B cell (primary cell): ENCODE results near the gene DAZAP1. TPM values are rescaled to one million over a fixed set of nuclear protein-coding genes. Genes with fewer than 3 reads are reported as not detected.

Experiments used
- ATAC-seq: fragments of 200-7000 bp; cut with Tn5 transposase; one replicate; pipeline ENCODE4 v1.10.0; 2021; ENCODE audit warnings: low read depth, mild to moderate bottlenecking, moderate number of reproducible peaks, moderate library complexity
- CTCF ChIA-PET: fragments of 350-600 bp; sonication (Branson Sonifier 250); formaldehyde crosslinking; loops from one replicate; lab custom pipeline; 2021; ENCODE audit warnings: antibody characterized with exemption, inconsistent platforms; lab: Charles Lee
- POLR2A ChIA-PET: fragments of 350-600 bp; sonication (Branson Sonifier 250); formaldehyde crosslinking; loops from one replicate; lab custom pipeline; 2021; ENCODE audit warnings: antibody characterized with exemption; lab: Charles Lee
- DNase-seq: peaks from one replicate; pipeline ENCODE4 v3.0.0; 2013
- H2AFZ ChIP-seq: 2 replicates; pipeline ENCODE4 v1.6.1; 2012; ENCODE audit warnings: mild to moderate bottlenecking, low read depth, low read length; ENCODE audit not compliant: insufficient read depth, poor library complexity, severe bottlenecking
- H3K27ac ChIP-seq, 2 donors: 1 replicate in 1 of 2; 2 replicates in 1 of 2; pipeline ENCODE4 v1.5.1; 2012 to 2013; ENCODE audit warnings: low read length in 2 of 2, mild to moderate bottlenecking in 2 of 2, moderate library complexity in 1 of 2
- H3K27me3 ChIP-seq, 4 experiments: fragments of 200-600 bp in 1 of 4; sonication (generic) in 1 of 4; replicated peaks in 1 of 4; 1 replicate in 2 of 4; 2 replicates in 2 of 4; pipeline versions ENCODE4 v1.6.1 to v1.7.0; 2013 to 2016; ENCODE audit warnings: low read length in 3 of 4, mild to moderate bottlenecking in 2 of 4, mixed read lengths in 1 of 4, moderate library complexity in 1 of 4; ENCODE audit not compliant: insufficient read depth in 4 of 4, control insufficient read depth in 3 of 4; ENCODE audit errors: control extremely low read depth in 1 of 4
- H3K36me3 ChIP-seq, 2 experiments: replicated peaks in 1 of 2; 1 replicate in 1 of 2; 2 replicates in 1 of 2; pipeline versions ENCODE4 v1.6.1 to v1.7.1; 2013; ENCODE audit warnings: low read length in 1 of 2; ENCODE audit not compliant: insufficient read depth in 2 of 2, control insufficient read depth in 1 of 2; ENCODE audit errors: control extremely low read depth in 1 of 2, extremely low read depth in 1 of 2
- H3K4me1 ChIP-seq, 2 donors: fragments of 200-600 bp in 1 of 2; sonication (generic) in 1 of 2; 1 replicate in 1 of 2; 2 replicates in 1 of 2; pipeline versions ENCODE4 v1.5.1 to v1.6.1; 2013 to 2017; ENCODE audit warnings: low read length in 2 of 2; ENCODE audit not compliant: control insufficient read depth in 2 of 2, insufficient read depth in 2 of 2
- H3K4me2 ChIP-seq: replicated peaks from 2 replicates; pipeline ENCODE3; 2012; ENCODE audit warnings: mild to moderate bottlenecking, low read depth, low read length; ENCODE audit not compliant: poor library complexity, severe bottlenecking
- H3K4me3 ChIP-seq, 5 experiments: fragments of 200-600 bp in 1 of 5; sonication (generic) in 1 of 5; 1 replicate in 3 of 5; 2 replicates in 2 of 5; pipeline versions ENCODE4 v1.5.1 to v1.7.0; 2011 to 2016; ENCODE audit warnings: low read length in 4 of 5, mild to moderate bottlenecking in 4 of 5, low read depth in 2 of 5, control low read depth in 1 of 5, moderate library complexity in 1 of 5; ENCODE audit not compliant: insufficient read depth in 1 of 5; ENCODE audit errors: control extremely low read depth in 1 of 5, extremely low read depth in 1 of 5
- H3K79me2 ChIP-seq: fragments of 200-600 bp; sonication (generic); one replicate; pipeline ENCODE4 v1.6.0; 2016; ENCODE audit warnings: low read length; ENCODE audit not compliant: control insufficient read depth, insufficient read depth
- H3K9ac ChIP-seq: fragments of 200-600 bp; sonication (generic); 2 replicates; pipeline ENCODE4 v1.6.1; 2017; ENCODE audit warnings: mild to moderate bottlenecking, low read length, moderate library complexity
- H3K9me3 ChIP-seq, 3 donors: one replicate each; pipeline versions ENCODE4 v1.6.1 to v1.7.1; 2013; ENCODE audit warnings: low read length in 2 of 3; ENCODE audit not compliant: control insufficient read depth in 2 of 3, insufficient read depth in 1 of 3; ENCODE audit errors: control extremely low read depth in 1 of 3
- H4K20me1 ChIP-seq: 2 replicates; pipeline ENCODE4 v1.6.0; 2012; ENCODE audit warnings: mild to moderate bottlenecking, low read length; ENCODE audit not compliant: insufficient read depth, control insufficient read depth, poor library complexity, severe bottlenecking
- H3K27ac Mint-ChIP-seq: one replicate; pipeline ENCODE4 v1.8.0; 2021; ENCODE audit warnings: mixed read lengths
- H3K27me3 Mint-ChIP-seq: one replicate; pipeline ENCODE4 v1.8.0; 2021; ENCODE audit warnings: mixed read lengths
- H3K4me1 Mint-ChIP-seq: one replicate; pipeline ENCODE4 v1.8.0; 2021; ENCODE audit warnings: mixed read lengths
- H3K4me3 Mint-ChIP-seq: one replicate; pipeline ENCODE4 v1.8.0; 2021; ENCODE audit warnings: mixed read lengths
- H3K9me3 Mint-ChIP-seq: one replicate; pipeline ENCODE4 v1.8.0; 2022; ENCODE audit warnings: mixed read lengths; ENCODE audit not compliant: insufficient read depth
- CTCF ChIP-seq: fragments of 200-600 bp; IDR thresholded peaks from one replicate; pipeline ENCODE4 v1.8.0; 2022; ENCODE audit warnings: antibody characterized with exemption, mild to moderate bottlenecking
- EZH2 ChIP-seq: IDR thresholded peaks from 2 replicates; pipeline ENCODE4 v1.6.1; 2012; ENCODE audit warnings: borderline replicate concordance, low read depth, mild to moderate bottlenecking, moderate library complexity, low read length; ENCODE audit not compliant: insufficient read depth, poor library complexity, severe bottlenecking
- WGBS: methylation state at CpG from one replicate; pipeline ENCODE4 v1.1.5; 2013; ENCODE audit warnings: missing lambda C conversion rate; ENCODE audit not compliant: insufficient coverage; 5-methylcytosine and 5-hydroxymethylcytosine counted together
- intact Hi-C: fragments of 100-400 bp; cut with micrococcal nuclease; formaldehyde crosslinking; loops from one replicate; pipeline ENCODE4 v1.10.0; 2022
- polyA plus RNA-seq: library from polyadenylated mRNA; depleted of rRNA; stranded (reverse); fragments of >200 nt; gene quantifications from 2 replicates; pipeline ENCODE4 v1.2.3, GENCODE V29; 2012
- total RNA-seq, 2 donors: library from RNA; stranded (reverse); fragments of 120-200 nt in 1 of 2; gene quantifications; 1 replicate in 1 of 2; 2 replicates in 1 of 2; pipeline versions ENCODE4 v1.2.3 to v1.2.4, GENCODE V29; 2013 to 2022

Gene DAZAP1
- total and polyA plus RNA-seq, 2 donors (not counting 1 experiment from before 2014, with no cell fraction given), result 54.8 to 125 TPM

DNA sequence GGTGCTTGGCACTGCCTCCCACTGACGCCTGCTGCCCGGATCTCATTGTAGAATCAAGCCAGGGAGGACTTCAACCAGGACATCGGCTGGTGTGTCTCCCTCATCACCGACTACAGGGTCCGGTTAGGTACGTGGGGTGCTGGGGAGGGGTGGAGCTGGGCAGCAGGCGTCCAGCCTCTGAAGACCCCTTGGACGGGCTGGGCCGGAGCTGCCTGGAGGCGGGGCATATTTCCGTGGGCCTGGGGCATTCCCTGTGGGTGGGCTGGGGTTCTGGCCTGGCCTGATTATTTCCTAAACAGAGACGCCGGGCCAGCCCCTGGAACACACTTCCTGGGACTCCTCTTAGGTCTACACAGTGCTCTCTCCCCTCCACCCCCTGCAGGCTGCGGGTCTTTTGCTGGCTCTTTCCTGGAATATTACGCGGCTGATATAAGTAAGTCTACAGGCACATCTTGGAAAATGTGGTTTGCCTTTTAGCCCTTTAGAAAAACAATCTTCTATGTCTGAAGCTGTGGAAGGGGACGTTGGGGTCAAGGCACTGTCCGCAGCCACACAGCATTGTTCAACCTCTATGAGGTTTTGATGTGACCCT, 38.1 kb upstream of the DAZAP1 start:
- H3K4me3 ChIP-seq, result no peak overlapping the region
- DNase-seq (no peak), ATAC-seq (no peak)
- TF ChIP-seq EZH2, result no peak
- no peak overlapping the region for H3K9ac ChIP-seq
- Mint-ChIP-seq H3K4me1 (peaks cover 3% of the 10 kb centered on the region), H3K9me3 (no peaks in the 10 kb centered on the region), H3K4me3 (no peak overlapping the region), H3K27ac (no peak overlapping the region), H3K27me3 (no peaks in the 10 kb centered on the region)
- ChIA-PET CTCF (interaction anchor here (1.0 to 1.5 kb wide), 3 partner anchors 9 to 54 kb away, joined by 3 read pairs; no protein-coding TSS in a partner anchor), POLR2A (no interaction called here)
- no peaks in the 10 kb centered on the region for H3K79me2 ChIP-seq
- H3K27me3 ChIP-seq, result no peaks in the 10 kb centered on the region
- H4K20me1 ChIP-seq, result no peaks in the 10 kb centered on the region
- peaks cover 0 to 31% of the 10 kb centered on the region in 2 experiments for H3K36me3 ChIP-seq
- intact Hi-C loops, result no loop called here
- 98% methylated on average over 11 of the region's 18 CpGs for WGBS
- no peak overlapping the region for H2AFZ ChIP-seq
- no peak overlapping the region for H3K4me2 ChIP-seq
- no peak overlapping the region for H3K27ac ChIP-seq
- H3K4me1 ChIP-seq, result peaks cover 2% of the 10 kb centered on the region in 2 donors
- no peaks in the 10 kb centered on the region for H3K9me3 ChIP-seq

DNA sequence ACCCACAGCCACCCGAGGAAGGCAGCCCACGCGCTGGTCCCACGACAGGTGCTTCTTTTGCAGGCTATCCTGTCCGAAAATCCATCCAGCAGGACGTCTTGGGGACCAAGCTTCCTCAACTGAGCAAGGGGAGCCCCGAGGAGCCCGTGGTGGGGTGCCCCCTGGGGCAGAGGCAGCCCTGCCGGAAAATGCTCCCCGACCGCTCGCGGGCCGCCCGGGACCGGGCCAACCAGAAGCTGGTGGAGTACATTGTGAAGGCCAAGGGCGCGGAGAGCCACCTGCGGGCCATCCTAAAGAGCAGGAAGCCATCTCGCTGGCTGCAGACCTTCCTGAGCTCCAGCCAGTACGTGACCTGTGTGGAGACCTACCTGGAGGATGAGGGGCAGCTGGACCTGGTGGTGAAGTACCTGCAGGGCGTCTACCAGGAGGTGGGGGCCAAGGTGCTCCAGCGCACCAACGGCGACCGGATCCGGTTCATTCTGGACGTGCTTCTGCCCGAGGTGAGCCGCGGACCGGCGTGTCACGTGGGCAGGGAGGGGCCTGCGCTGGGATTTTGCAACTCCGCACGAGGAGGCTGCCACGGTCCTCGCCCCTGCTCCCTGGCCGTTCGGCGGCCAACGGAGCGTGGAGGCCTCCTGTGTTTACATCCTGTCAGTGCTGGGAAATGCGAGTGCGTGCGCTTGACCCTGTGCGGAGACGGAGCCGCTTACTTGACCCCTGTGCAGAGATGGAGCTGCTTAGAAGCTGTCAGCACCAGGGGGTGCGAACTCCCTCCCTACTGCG, 36.6 kb upstream of the DAZAP1 start:
- Histone ChIP-seq H4K20me1 (no peaks in the 10 kb centered on the region), H3K4me1 (no peaks in the 10 kb centered on the region), H3K27ac (no peak overlapping the region), H3K9me3 (no peaks in the 10 kb centered on the region), H2AFZ (no peak overlapping the region), H3K79me2 (no peaks in the 10 kb centered on the region), H3K27me3 (no peaks in the 10 kb centered on the region), H3K4me2 (no peak overlapping the region), H3K4me3 (no peak overlapping the region), H3K36me3 (peaks cover 0 to 31% of the 10 kb centered on the region in 2 experiments), H3K9ac (no peak overlapping the region)
- Mint-ChIP-seq H3K27ac (no peak overlapping the region), H3K4me1 (no peaks in the 10 kb centered on the region), H3K9me3 (no peaks in the 10 kb centered on the region), H3K27me3 (no peaks in the 10 kb centered on the region), H3K4me3 (no peak overlapping the region)
- intact Hi-C loops, result loop anchor here (5.0 kb wide), 1 partner anchor 53 kb away; no protein-coding TSS in a partner anchor
- 96% methylated on average over 48 of the region's 52 CpGs for WGBS
- no peak for DNase-seq
- ChIA-PET CTCF (interaction anchor here (0.7 to 4.6 kb wide), 5 partner anchors 25 to 787 kb away, joined by 3 to 37 read pairs (median 26); no protein-coding TSS in a partner anchor), POLR2A (interaction anchor here (2.0 kb wide), 1 partner anchor 91 kb away, joined by 5 read pairs; no protein-coding TSS in a partner anchor)
- no peak for ATAC-seq
- TF ChIP-seq EZH2 (no peak), CTCF (no peak)
